ENCODE data around the gene CRIP2.

CRIP2 gene

GRCh38 chr14:105528586-105529318, 54.1 kb downstream of the CRIP2 start:
- no peak for DNase-seq (ENCODE audit: low spot score)

DNA sequence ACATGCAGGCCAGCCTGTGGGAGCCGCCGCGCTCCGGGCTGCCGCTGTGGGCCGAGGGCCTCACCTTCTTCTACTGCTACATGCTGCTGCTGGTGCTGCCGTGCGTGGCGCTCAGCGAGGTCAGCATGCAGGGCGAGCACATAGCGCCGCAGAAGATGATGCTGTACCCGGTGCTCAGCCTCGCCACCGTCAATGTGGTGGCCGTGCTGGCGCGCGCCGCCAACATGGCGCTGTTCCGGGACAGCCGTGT, 54.6 kb downstream of the CRIP2 start:
- DNase-seq (ENCODE audit: low spot score) = no peak
